ENCODE results near the gene TTC23. TPM values are rescaled to one million over a fixed set of nuclear protein-coding genes. Genes with fewer than 3 reads are reported as not detected.

Gene TTC23
- total and polyA plus RNA-seq, 4 donors = 8.3 to 33.6 (median 20.3) TPM

GRCh38 chr15:99124641-99125040, 124.7 kb downstream of the TTC23 start:
- no peaks in the 10 kb centered on the region for H3K9me3 ChIP-seq (ENCODE audit: control insufficient read depth, low read length)
- H3K27me3 ChIP-seq (ENCODE audit: control insufficient read depth in 1 of 2, insufficient read depth in 2 of 2, low read length in 1 of 2) = no peaks in the 10 kb centered on the region
- H3K4me1 ChIP-seq (ENCODE audit: control insufficient read depth in 1 of 2, insufficient read depth in 2 of 2, low read length in 2 of 2) = no peaks in the 10 kb centered on the region
- H3K4me3 ChIP-seq (ENCODE audit: low read length in 2 of 2) = no peak overlapping the region
- ATAC-seq (ENCODE audit: low FRiP score) (no peak), DNase-seq (no peak)
- peak overlapping the region; percentile 84 to 97 for H3K27ac ChIP-seq (ENCODE audit: low read depth in 1 of 2, low read length in 2 of 2)
- peaks cover 0 to 2% of the 10 kb centered on the region in 2 donors for H3K36me3 ChIP-seq (ENCODE audit: control insufficient read depth in 1 of 2, insufficient read depth in 2 of 2, low read length in 1 of 2)
- WGBS, 2 donors = 65 to 73% methylated on average over 8 of the region's 8 CpGs
- intact Hi-C loops (cut with DNase I) = loop anchor here in 1 of 2 donors (2.0 kb wide), 1 partner anchor 56 kb away; no protein-coding TSS in a partner anchor

- Histone ChIP-seq H3K36me3 (ENCODE audit: control insufficient read depth in 1 of 2, insufficient read depth in 2 of 2, low read length in 1 of 2) (no peaks in the 10 kb centered on the region), H3K4me3 (ENCODE audit: low read length in 2 of 2) (no peak overlapping the region), H3K4me1 (ENCODE audit: control insufficient read depth in 1 of 2, insufficient read depth in 2 of 2, low read length in 2 of 2) (no peaks in the 10 kb centered on the region), H3K27ac (ENCODE audit: low read depth in 1 of 2, low read length in 2 of 2) (peak overlapping the region; percentile 84 to 100), H3K27me3 (ENCODE audit: control insufficient read depth in 1 of 2, insufficient read depth in 2 of 2, low read length in 1 of 2) (no peaks in the 10 kb centered on the region), H3K9me3 (ENCODE audit: control insufficient read depth, low read length) (no peaks in the 10 kb centered on the region)
- peak; percentile 93 to 95 for DNase-seq
- WGBS, 2 donors = 0 to 2% methylated on average over 20 of the region's 20 CpGs
- intact Hi-C loops (cut with DNase I) = loop anchor here (2.0 kb wide), 2 partner anchors 17 to 57 kb away; no protein-coding TSS in a partner anchor
- peak; percentile 93 for ATAC-seq (ENCODE audit: low FRiP score)
Measured at GRCh38 chr15:99123713-99124451, 125.5 kb downstream of the TTC23 start.

- intact Hi-C loops (cut with DNase I) = loop anchor here in 1 of 2 donors (2.0 kb wide), 1 partner anchor 16 kb away; no protein-coding TSS in a partner anchor
- H3K4me3 ChIP-seq (ENCODE audit: low read length in 2 of 2) = no peak overlapping the region
- peak in 1 of 2 donors; percentile 20 for DNase-seq
- no peaks in the 10 kb centered on the region for H3K4me1 ChIP-seq (ENCODE audit: control insufficient read depth in 1 of 2, insufficient read depth in 2 of 2, low read length in 2 of 2)
- no peaks in the 10 kb centered on the region for H3K27me3 ChIP-seq (ENCODE audit: control insufficient read depth in 1 of 2, insufficient read depth in 2 of 2, low read length in 1 of 2)
- WGBS, 2 donors = 23 to 25% methylated on average over 22 of the region's 22 CpGs
- peak overlapping the region; percentile 31 to 100 for H3K27ac ChIP-seq (ENCODE audit: low read depth in 1 of 2, low read length in 2 of 2)
- H3K36me3 ChIP-seq (ENCODE audit: control insufficient read depth in 1 of 2, insufficient read depth in 2 of 2, low read length in 1 of 2) = no peaks in the 10 kb centered on the region
- no peak for ATAC-seq (ENCODE audit: low FRiP score)
- H3K9me3 ChIP-seq (ENCODE audit: control insufficient read depth, low read length) = no peaks in the 10 kb centered on the region
Measured at GRCh38 chr15:99122831-99123712, 126.3 kb downstream of the TTC23 start.

GRCh38 chr15:99121691-99122410, 127.5 kb downstream of the TTC23 start:
- WGBS, 2 donors = 66 to 69% methylated on average over 8 of the region's 8 CpGs
- Histone ChIP-seq H3K27ac (ENCODE audit: low read depth in 1 of 2, low read length in 2 of 2) (peak overlapping the region in 1 of 2 donors; percentile 13), H3K4me3 (ENCODE audit: low read length in 2 of 2) (no peak overlapping the region), H3K9me3 (ENCODE audit: control insufficient read depth, low read length) (no peaks in the 10 kb centered on the region), H3K4me1 (ENCODE audit: control insufficient read depth in 1 of 2, insufficient read depth in 2 of 2, low read length in 2 of 2) (no peaks in the 10 kb centered on the region), H3K27me3 (ENCODE audit: control insufficient read depth in 1 of 2, insufficient read depth in 2 of 2, low read length in 1 of 2) (no peaks in the 10 kb centered on the region), H3K36me3 (ENCODE audit: control insufficient read depth in 1 of 2, insufficient read depth in 2 of 2, low read length in 1 of 2) (no peaks in the 10 kb centered on the region)
- intact Hi-C loops (cut with DNase I) = loop anchor here in 1 of 2 donors (2.0 kb wide), 1 partner anchor 15 kb away; no protein-coding TSS in a partner anchor
- ATAC-seq (ENCODE audit: low FRiP score) = no peak
- DNase-seq = no peak

- intact Hi-C loops (cut with DNase I) = no loop called here
- peak in 1 of 2 donors; percentile 22 for DNase-seq
- H3K9me3 ChIP-seq (ENCODE audit: control insufficient read depth, low read length) = no peaks in the 10 kb centered on the region
- 88 to 89% methylated on average over 10 of the region's 10 CpGs for WGBS, 2 donors
- H3K36me3 ChIP-seq (ENCODE audit: control insufficient read depth in 1 of 2, insufficient read depth in 2 of 2, low read length in 1 of 2) = no peaks in the 10 kb centered on the region
- no peaks in the 10 kb centered on the region for H3K4me1 ChIP-seq (ENCODE audit: control insufficient read depth in 1 of 2, insufficient read depth in 2 of 2, low read length in 2 of 2)
- H3K4me3 ChIP-seq (ENCODE audit: low read length in 2 of 2) = no peak overlapping the region
- ATAC-seq (ENCODE audit: low FRiP score) = no peak
- H3K27me3 ChIP-seq (ENCODE audit: control insufficient read depth in 1 of 2, insufficient read depth in 2 of 2, low read length in 1 of 2) = no peaks in the 10 kb centered on the region
- H3K27ac ChIP-seq (ENCODE audit: low read depth in 1 of 2, low read length in 2 of 2) = peak overlapping the region in 1 of 2 donors; percentile 13
Measured at GRCh38 chr15:99121207-99121606, 128.2 kb downstream of the TTC23 start.

- H3K27me3 ChIP-seq (ENCODE audit: control insufficient read depth in 1 of 2, insufficient read depth in 2 of 2, low read length in 1 of 2) = no peaks in the 10 kb centered on the region
- peak overlapping the region in 1 of 2 donors; percentile 1 for H3K27ac ChIP-seq (ENCODE audit: low read depth in 1 of 2, low read length in 2 of 2)
- ATAC-seq (ENCODE audit: low FRiP score) = no peak
- no peak overlapping the region for H3K4me3 ChIP-seq (ENCODE audit: low read length in 2 of 2)
- no peaks in the 10 kb centered on the region for H3K9me3 ChIP-seq (ENCODE audit: control insufficient read depth, low read length)
- H3K4me1 ChIP-seq (ENCODE audit: control insufficient read depth in 1 of 2, insufficient read depth in 2 of 2, low read length in 2 of 2) = no peaks in the 10 kb centered on the region
- DNase-seq = peak in 1 of 2 donors; percentile 30
- H3K36me3 ChIP-seq (ENCODE audit: control insufficient read depth in 1 of 2, insufficient read depth in 2 of 2, low read length in 1 of 2) = no peaks in the 10 kb centered on the region
- 80 to 81% methylated on average over 12 of the region's 12 CpGs for WGBS, 2 donors
- intact Hi-C loops (cut with DNase I) = no loop called here
Measured at GRCh38 chr15:99120050-99120777, 129.2 kb downstream of the TTC23 start.

- no peaks in the 10 kb centered on the region for H3K4me1 ChIP-seq (ENCODE audit: control insufficient read depth in 1 of 2, insufficient read depth in 2 of 2, low read length in 2 of 2)
- no peak for ATAC-seq (ENCODE audit: low FRiP score)
- H3K4me3 ChIP-seq (ENCODE audit: low read length in 2 of 2) = no peak overlapping the region
Measured at GRCh38 chr15:99118801-99119546, 130.4 kb downstream of the TTC23 start.

More at GRCh38 chr15:99118801-99119546, 130.4 kb downstream of the TTC23 start:
- DNase-seq = peak in 1 of 2 donors; percentile 37
- H3K36me3 ChIP-seq (ENCODE audit: control insufficient read depth in 1 of 2, insufficient read depth in 2 of 2, low read length in 1 of 2) = no peaks in the 10 kb centered on the region
- intact Hi-C loops (cut with DNase I) = no loop called here
- H3K9me3 ChIP-seq (ENCODE audit: control insufficient read depth, low read length) = no peaks in the 10 kb centered on the region
- H3K27me3 ChIP-seq (ENCODE audit: control insufficient read depth in 1 of 2, insufficient read depth in 2 of 2, low read length in 1 of 2) = no peaks in the 10 kb centered on the region
- 90 to 91% methylated on average over 22 of the region's 22 CpGs for WGBS, 2 donors
- no peak overlapping the region for H3K27ac ChIP-seq (ENCODE audit: low read depth in 1 of 2, low read length in 2 of 2)

All from aorta (tissue), 5 donors.